Left colon (tissue), 2 donors: ENCODE measurements around the gene PIGQ. TPM values are rescaled to one million over a fixed set of nuclear protein-coding genes. Genes with fewer than 3 reads are reported as not detected.

Source experiments
- ATAC-seq: fragments of 200-7000 bp; cut with Tn5 transposase; one replicate; pipeline ENCODE4 v1.9.1; 2020; ENCODE audit warnings: mild to moderate bottlenecking, moderate library complexity
- DNase-seq, 2 donors: peaks; one replicate each; pipeline ENCODE4 v3.0.0-alpha.2; 2020
- intact Hi-C, 2 donors: fragments of 100-400 bp; cut with DNase I in 1 of 2; cut with micrococcal nuclease in 1 of 2; formaldehyde crosslinking; loops; one replicate each; pipeline versions ENCODE4 v1.11.2 to v1.14.0; 2022; cut with DNase I, micrococcal nuclease
- total RNA-seq, 2 donors: library from RNA; stranded (reverse); fragmentation: NEBNext Ultra II Directional; extraction: Animal tissue kit (Norgen Biotek cat#: 25700); gene quantifications; one replicate each; pipeline ENCODE4 v1.2.1, GENCODE V29; 2021
- donor health status: DM: no; HTN: no; CAD: no.
- donor health status: DM: yes; HTN: yes; CAD: no.

PIGQ gene
- total RNA-seq, 2 donors from 2014 or later: 37.6 to 39.5 TPM

GRCh38 chr16:563072-563644, 6.6 kb upstream of the PIGQ start:
- no peak for ATAC-seq

DNA sequence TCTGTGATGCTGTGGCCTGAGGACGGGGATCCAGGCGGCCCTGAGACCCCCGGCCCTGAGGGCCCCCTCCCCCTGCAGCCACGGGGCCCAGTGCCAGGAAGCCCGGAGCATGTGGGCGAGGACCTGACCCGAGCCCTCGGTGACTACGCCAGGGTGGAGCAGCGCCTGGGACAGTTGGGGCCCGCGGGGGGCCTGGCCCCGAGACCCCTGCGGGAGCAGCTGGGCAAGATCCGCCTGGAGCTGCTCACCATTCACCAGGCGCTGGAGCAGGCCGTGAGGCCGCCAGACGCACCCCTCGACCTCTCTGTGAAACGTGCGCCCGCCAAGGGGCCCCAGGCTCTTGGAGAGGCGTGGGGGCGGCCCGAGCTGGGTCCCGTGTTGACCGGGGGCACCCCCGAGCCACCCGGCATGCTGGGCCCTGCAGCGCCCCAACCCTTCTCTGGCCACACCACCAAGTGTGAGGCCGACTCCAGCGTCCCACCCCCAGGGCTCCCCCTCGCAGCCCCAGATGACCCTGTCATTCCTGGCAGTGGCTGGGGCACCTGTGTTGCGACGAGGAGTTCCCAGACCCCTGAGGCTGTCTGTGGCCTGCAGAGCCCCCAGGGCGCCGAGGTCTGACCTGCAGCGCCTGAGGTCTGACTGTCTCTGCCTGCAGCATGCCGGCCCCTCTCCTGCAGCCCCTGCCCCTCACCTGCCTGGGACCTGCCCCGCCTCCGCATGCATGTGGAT, 4.9 kb upstream of the PIGQ start:
- DNase-seq: no peak
- ATAC-seq: no peak
- intact Hi-C loops: no loop called here

More at GRCh38 chr16:563072-563644, 6.6 kb upstream of the PIGQ start:
- intact Hi-C loops: no loop called here
- DNase-seq: no peak

DNA sequence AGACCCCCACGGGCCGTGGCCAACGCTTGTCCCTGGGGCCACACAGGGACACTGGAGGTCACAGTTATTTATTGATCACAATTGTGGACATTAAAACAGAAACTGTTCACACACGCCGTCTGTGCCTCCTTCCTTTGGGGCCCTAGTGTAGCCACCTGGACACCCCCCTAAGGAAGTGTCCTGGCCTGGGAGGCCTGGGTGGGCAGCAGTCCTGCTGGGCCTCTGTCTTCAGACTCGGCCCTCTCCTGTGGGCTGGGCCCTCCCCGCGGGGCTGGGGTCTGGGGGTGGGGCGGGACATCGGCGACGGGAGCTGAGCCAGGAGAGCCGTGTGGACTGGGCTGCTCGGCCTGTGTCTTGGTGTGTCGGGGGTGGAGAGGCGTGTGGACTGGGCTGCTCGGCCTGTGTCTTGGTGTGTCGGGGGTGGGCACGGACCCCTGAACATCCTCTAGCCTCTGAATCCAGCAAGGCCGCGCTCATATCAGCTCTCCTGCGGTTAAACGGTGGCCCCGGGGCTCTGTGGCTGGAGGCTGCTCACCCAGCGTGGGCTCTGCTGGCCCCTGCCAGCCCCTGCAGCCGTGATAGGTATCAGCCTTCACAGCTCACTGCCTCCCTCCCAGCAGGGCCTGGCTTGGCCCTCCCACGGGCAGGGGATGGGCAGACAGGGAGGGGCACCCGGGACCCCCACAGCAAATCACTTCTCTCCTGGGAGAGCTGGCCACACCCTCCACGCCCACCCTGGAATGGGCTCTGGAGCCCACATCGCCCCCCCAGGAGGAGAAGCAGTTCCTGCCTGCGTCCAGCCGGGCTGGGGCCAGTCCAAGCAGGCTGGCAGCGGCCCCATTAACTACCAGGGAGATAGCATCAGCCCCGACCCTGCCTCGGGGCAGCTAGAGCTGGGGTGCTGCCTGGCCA, 4.1 kb upstream of the PIGQ start:
- ATAC-seq (no peak), DNase-seq (no peak)
- intact Hi-C loops: no loop called here

- peak; percentile 48 for ATAC-seq
These were observed 3.0 kb upstream of the PIGQ start, which contains the start of gene NHLRC4 for GRCh38 chr16:566475-567372. NHLRC4 (plus strand) TSS chr16:567005; CDS start chr16:568048, 1,043 bp downstream.

GRCh38 chr16:567373-568256, 2.2 kb upstream of the PIGQ start:
- ATAC-seq (no peak), DNase-seq (no peak)
- intact Hi-C loops: no loop called here

More at GRCh38 chr16:566475-567372, 3.0 kb upstream of the PIGQ start, which contains the start of gene NHLRC4:
- peak; percentile 67 to 81 for DNase-seq
- intact Hi-C loops: no loop called here

- ATAC-seq (peak; percentile 70), DNase-seq (peak in 1 of 2 donors; percentile 66)
- intact Hi-C loops: no loop called here
These were observed 1.1 kb upstream of the PIGQ start for GRCh38 chr16:568401-569258.

- no peak for DNase-seq
- no peak for ATAC-seq
- intact Hi-C loops: no loop called here
These were observed 3.3 kb downstream of the PIGQ start for GRCh38 chr16:572865-573650.

- ATAC-seq (no peak), DNase-seq (no peak)
- intact Hi-C loops: no loop called here
These were observed 4.4 kb downstream of the PIGQ start for GRCh38 chr16:574021-574760.

- no peak for DNase-seq
- intact Hi-C loops: no loop called here
- ATAC-seq: no peak
These were observed 5.8 kb downstream of the PIGQ start for GRCh38 chr16:575354-576196.

GRCh38 chr16:576197-576822, 6.5 kb downstream of the PIGQ start:
- intact Hi-C loops: no loop called here
- DNase-seq (no peak), ATAC-seq (no peak)

GRCh38 chr16:576823-577201, 7.0 kb downstream of the PIGQ start:
- no peak for DNase-seq
- intact Hi-C loops: no loop called here
- no peak for ATAC-seq

GRCh38 chr16:577796-578195, 8.0 kb downstream of the PIGQ start:
- intact Hi-C loops: no loop called here
- DNase-seq: no peak
- ATAC-seq: no peak

- DNase-seq (no peak), ATAC-seq (peak; percentile 16)
- intact Hi-C loops: no loop called here
These were observed 8.6 kb downstream of the PIGQ start for GRCh38 chr16:578232-578869.
